ENCODE measurements around the gene HCN4.
"Not testable (repeated sequence)": the region's sequence is repeated elsewhere in the genome, so short reads cannot be mapped to it uniquely, and the experiment has no call there.

HCN4 gene

DNA sequence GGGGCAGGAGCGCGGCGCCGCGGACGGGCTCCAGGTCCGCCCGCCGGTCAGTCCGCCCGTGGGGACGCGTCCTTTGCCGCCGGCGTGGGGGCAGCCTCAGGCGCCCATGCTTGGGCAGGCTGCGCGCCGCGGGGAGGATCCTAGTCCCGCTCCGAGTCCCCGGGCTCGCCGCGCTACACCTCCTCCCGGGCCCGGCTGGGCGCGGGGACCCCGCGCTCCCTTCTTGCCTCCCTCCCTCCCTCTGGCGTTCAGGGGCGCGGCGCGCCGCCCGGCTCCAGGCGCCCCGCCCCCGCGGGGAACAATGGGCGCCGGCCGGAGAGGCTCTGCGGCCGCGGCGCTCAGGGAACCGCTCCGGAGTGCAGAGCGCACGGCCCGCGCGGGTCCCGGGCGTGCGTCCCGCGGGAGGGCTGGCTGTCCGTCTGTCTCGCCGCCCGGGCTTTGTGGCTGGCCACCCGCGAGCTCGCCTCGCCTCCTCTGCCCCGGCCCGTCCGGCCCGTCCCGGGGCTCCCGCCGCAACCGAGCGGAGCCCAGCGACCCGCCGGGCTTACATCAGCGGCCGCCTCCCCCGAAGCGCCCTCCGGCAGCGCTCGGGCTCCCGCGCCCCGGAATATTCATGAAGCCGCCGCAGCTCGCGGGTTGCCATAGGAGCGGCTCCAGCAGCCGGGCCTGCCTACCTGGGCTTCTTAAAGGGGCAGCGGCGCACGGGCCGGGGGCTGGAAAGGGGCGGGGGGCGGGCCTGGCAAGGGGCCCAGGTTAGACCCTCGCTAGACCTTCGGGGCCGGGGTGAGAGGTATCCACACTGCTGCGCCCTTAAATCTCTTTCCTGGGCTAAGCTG is at the start of gene HCN4:
Gene HCN4 (minus strand): TSS at position 658 of the 836 bp plus-strand sequence. CDS start 688 bp downstream, outside the sequence.
- DNase-seq (ENCODE audit: low spot score): peak; percentile 45

DNA sequence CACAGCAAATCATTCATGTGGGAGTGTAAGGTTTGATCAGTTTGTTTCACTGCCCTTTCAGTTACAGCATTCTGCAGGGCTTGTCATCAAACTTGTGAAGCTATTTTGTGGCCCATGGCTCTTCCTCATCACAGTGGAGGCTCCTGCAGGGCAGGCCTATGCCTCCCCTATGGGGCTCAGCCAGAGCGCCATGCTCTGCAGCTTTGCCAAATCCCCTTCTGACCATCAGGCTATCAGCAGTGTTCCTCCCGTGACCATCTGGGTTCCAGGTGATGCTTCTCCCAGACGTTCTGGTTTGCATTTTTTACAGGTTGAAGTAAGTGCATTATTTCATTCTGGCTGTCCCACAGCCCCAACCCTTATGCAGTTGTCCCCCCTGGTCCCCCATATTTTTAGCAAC is 46.1 kb upstream of the HCN4 start:
- DNase-seq (ENCODE audit: low spot score): no peak

- DNase-seq (ENCODE audit: low spot score): no peak
These were observed 34.4 kb upstream of the HCN4 start for GRCh38 chr15:73403171-73403570.

DNA sequence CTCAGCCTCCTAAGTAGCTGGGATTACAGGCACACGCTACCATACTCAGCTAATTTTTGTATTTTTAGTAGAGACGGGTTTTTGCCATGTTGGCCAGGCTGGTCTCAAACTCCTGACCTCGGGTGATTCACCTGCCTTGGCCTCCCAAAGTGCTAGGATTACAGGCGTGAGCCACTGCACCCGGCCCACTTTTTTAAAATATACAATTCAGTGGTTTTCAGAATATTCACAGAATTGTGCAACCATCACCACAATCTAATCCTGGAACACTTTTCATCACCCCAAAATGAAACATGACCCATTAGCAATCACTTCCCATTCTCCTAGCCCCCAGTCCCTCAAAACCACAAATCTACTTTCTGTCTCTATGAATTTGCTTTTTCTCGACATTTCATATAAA is 31.5 kb upstream of the HCN4 start:
- DNase-seq (ENCODE audit: low spot score): not testable (repeated sequence)

- DNase-seq (ENCODE audit: low spot score): no peak
These were observed 30.1 kb upstream of the HCN4 start for GRCh38 chr15:73398861-73399260.

DNA sequence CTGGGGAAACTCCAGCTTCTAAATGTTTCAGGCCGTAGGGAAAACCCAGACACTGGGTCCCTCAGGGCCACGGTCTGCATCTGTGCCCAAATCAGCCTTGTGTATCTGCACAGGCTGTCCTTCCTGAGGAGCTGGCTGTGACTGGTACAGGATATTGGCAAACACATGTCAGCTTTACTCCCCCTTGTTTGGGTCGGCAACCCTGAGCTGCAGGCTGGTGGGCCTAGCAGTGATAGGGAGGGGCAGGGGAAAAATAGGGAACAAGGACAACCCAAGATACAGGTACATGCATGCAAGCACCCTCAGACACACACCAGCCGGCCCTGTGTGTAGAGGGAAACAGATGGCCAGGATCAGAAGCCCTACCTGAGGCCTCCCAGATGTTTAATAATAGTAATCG is 28.7 kb upstream of the HCN4 start:
- DNase-seq (ENCODE audit: low spot score): no peak

GRCh38 chr15:73395671-73396070 is 26.9 kb upstream of the HCN4 start:
- no peak for DNase-seq (ENCODE audit: low spot score)

GRCh38 chr15:73394782-73395181 is 26.0 kb upstream of the HCN4 start:
- no peak for DNase-seq (ENCODE audit: low spot score)

GRCh38 chr15:73393336-73393735 is 24.6 kb upstream of the HCN4 start:
- DNase-seq (ENCODE audit: low spot score): no peak

GRCh38 chr15:73392025-73392424 is 23.3 kb upstream of the HCN4 start:
- DNase-seq (ENCODE audit: low spot score): no peak

DNA sequence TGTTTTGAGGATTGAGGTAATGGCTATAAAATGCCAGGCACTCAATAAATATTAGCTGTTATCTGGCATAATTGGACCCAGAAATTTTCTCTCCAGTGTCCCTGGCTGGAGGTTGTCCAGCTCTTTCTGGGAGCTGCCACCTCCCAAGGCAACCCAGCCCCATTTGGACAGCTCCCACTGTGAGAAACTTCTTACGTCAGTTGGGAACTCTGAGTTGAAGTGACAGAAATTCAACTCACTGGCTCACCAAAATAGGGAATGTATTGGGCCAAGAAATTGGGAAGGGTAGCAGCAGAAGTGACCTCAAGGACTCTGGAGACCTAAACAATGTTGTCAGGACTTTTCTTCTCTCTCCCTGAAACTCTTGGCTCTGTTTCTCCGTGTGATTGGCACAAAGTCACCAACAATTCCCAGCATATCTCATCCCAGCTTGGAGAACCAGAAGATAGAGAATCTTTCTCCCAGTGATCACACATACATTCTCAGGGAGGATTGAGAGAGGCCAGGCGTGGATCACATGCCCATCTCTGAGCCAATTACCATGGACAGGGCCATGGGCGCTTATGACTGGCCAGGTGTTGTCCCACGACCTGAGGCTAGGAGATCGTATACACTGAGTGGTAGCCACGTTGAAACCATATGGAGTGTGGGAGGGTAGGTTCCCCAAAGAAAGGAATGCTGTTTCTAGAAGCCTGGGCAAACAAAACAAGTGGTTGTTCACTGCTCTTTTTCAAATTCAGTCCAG is 22.5 kb upstream of the HCN4 start:
- DNase-seq (ENCODE audit: low spot score): no peak

GRCh38 chr15:73389971-73390544 is 21.3 kb upstream of the HCN4 start:
- no peak for DNase-seq (ENCODE audit: low spot score)

DNA sequence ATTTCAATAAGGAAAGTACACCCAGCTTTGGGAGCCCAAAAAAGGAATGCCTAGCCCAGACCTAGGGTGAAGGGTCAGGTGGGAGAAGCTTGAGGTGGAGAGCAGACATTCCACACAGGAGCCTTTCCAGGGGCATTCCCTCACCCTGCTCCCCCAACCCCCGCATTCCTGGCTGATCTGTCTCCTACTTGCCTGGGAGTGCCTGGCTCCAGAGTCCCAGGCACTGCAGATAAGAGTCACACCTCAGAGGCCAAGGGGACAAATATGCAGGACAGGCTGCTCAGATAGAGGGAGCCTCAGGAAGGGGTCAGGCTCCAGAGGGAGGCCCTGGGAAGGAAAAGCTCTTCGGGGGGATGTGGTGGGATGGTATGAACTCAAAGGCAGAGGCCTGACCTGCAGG is 20.8 kb upstream of the HCN4 start:
- no peak for DNase-seq (ENCODE audit: low spot score)

DNA sequence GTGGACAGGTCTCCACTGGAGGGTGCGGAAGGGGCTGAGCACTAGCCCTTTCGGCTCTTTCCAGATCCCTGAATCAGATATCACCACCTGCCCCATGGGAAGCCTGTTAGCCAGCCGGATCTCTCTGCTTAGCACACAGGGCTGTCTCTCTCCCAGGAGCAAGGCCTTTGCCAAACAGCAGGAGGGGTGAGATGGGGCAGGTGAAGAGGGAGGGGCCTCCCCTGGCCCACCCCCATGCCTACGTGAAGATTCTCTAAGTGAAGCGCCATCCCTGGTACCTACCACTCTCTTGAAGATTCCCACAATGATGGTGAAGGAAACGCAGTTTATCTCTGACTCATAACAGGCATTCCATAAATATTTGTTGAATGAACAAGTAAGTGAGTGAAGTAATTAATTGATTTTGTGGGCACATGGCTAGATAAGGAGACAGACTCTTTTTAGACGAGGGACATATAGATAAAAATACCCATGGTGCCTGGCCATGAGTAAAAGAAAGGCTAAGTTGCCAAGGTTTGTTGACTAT is 19.6 kb upstream of the HCN4 start:
- DNase-seq (ENCODE audit: low spot score): peak; percentile 60

GRCh38 chr15:73387507-73388255 is 18.9 kb upstream of the HCN4 start:
- no peak for DNase-seq (ENCODE audit: low spot score)

DNA sequence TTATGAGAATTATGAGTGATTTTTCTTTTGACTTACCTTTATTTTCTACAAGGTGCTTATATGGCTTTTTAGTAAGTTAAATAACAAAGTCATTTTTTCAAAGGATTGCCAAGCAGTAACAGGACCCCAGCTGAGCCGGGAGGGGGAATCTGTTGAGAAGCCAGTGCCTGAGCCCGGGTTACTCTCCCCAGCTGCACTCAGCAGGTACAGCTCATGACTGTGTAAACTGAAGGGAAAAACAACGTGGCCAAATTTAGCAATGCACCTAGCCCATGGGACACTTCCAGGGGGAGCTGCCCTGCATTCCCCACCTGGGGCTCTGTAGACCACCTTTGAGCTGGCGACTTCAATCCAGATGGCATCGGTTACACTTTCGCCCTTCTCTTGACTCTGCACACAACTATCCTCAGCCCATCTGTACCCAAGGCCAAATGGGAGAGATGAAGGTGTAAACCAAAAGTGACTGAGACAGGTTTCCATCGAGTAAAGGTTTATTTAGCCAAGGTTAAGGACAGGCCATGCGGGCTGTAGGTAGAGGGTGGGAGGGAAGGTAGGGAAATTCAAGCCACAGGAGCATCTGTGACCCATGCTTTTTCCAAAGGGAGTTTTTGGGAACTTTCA is 18.2 kb upstream of the HCN4 start:
- no peak for DNase-seq (ENCODE audit: low spot score)

GRCh38 chr15:73386238-73386637 is 17.5 kb upstream of the HCN4 start:
- no peak for DNase-seq (ENCODE audit: low spot score)

DNA sequence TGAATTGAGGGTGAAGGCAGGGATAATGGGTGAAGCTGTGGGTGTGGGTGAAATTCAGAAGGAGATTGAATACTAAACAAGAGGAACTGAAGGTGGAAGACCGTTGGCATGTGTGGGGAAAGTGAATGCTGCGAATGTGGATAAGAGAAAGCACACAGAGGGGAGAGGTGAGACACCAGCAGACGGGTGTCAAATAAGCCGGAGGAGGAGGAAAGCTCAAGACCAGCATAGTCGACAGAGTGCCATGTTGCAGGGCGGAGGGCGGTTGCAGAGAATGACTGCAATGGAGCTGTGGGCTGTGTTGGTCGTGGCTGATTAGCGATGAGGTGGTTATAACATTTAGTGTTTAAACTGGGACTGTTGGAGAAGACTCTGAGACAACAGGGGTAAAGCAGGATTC is 16.4 kb upstream of the HCN4 start:
- DNase-seq (ENCODE audit: low spot score): no peak

DNA sequence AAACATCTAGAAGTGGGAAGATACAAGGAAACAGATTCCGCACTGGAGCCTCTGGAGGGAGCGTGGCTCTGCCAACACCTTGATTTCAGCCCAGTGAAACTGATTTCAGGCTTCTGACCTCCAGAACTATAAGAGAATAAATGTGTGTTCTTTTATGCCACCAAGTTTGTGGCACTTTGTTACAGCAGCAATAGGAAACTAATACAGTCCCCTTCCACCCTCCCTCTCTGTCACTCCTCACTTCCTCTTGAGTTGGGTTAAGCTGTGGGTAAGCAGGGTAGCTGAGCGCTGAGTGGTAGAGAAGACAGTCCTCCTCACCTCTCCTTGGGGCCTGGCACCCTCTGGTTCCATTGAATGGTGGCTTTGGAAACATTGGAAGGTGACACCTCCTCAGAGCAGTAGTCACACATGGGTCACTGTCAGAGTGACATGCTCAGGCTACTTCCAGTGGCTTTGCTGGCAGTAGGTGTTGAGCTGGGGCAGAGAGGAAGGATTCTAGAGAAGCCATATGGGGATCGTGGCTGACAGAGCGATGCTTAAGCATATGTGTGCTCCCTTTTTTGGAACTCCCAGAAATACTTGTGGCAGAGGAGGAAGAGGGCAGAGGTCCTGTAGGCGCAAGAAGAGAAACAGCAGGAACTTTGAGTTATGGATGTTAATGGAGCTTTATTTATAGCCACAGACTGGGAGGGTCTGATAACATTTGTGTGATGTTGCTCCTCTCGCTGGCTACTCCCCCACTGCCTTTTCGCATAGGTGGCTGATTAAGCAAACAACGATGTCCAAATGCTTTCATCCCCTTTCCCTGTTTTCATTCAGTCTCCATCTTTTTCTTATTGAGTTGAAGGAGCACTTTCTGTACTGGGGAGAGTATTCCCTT is 14.8 kb upstream of the HCN4 start:
- DNase-seq (ENCODE audit: low spot score): no peak

GRCh38 chr15:73382115-73382514 is 13.4 kb upstream of the HCN4 start:
- DNase-seq (ENCODE audit: low spot score): no peak

- DNase-seq (ENCODE audit: low spot score): no peak
These were observed 11.9 kb upstream of the HCN4 start for GRCh38 chr15:73380661-73381060.

Data from GM03348 (cell line).